ENCODE data around the gene HOXB8. TPM values are rescaled to one million over a fixed set of nuclear protein-coding genes. Genes with fewer than 3 reads are reported as not detected.

Gene HOXB8
- 10 to 100 TPM; 38.8 to 40.6 (median 39.7) TPM for polyA plus RNA-seq (ENCODE audit: insufficient read length in 3 of 3)

- DNase-seq (ENCODE audit: low read depth in 3 of 3, low spot score in 2 of 3) = peak in 1 of 3 donors; percentile 67
Measured at GRCh38 chr17:48615047-48615962, at the start of gene HOXB8. Gene HOXB8 (minus strand): TSS chr17:48615292. CDS start chr17:48614704, 588 bp downstream.

DNA sequence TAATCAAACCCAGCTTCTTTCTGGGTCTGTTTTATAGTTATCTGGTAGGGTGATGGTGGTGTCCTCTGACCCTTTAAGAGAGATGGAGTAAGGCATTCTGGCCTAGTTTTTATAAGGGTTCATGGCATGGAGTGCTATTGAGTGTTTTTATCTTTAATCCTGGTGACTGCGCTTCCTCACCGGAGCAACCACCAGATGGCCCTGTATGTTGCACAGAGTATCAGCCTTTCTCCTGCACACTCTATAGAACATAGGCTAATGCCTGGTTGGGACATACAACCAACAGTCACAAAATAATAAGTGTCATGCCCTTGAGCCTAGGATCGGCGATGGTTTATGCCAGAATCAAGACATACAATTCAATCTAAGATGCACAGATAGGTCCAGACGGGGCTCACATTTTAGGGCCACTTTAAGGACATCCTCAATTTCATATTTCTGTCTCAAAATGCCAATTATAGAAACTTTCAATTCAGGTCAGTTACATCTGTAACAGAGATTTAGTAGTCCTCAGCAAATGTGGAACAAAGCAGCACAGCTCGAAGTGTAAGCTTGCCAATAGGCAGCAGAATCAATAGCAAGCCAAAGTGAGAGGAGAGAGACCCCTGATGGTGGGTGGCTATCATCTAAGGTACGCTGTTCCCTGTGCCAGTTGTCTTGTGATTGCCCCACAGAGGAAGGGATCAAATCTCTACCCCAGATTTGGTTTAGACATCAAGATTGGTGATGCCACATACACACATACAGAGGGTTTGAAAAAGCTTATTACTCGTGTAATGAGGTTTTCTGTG is 48.2 kb upstream of the HOXB8 start:
- DNase-seq (ENCODE audit: low read depth in 3 of 3, low spot score in 2 of 3) = no peak

GRCh38 chr17:48655913-48656312 is 40.8 kb upstream of the HOXB8 start:
- DNase-seq (ENCODE audit: low read depth in 3 of 3, low spot score in 2 of 3) = no peak

- DNase-seq (ENCODE audit: low read depth in 3 of 3, low spot score in 2 of 3) = no peak
Measured at GRCh38 chr17:48649741-48650140, 34.6 kb upstream of the HOXB8 start.

GRCh38 chr17:48647963-48648245 is 32.8 kb upstream of the HOXB8 start:
- DNase-seq (ENCODE audit: low read depth in 3 of 3, low spot score in 2 of 3) = no peak

DNA sequence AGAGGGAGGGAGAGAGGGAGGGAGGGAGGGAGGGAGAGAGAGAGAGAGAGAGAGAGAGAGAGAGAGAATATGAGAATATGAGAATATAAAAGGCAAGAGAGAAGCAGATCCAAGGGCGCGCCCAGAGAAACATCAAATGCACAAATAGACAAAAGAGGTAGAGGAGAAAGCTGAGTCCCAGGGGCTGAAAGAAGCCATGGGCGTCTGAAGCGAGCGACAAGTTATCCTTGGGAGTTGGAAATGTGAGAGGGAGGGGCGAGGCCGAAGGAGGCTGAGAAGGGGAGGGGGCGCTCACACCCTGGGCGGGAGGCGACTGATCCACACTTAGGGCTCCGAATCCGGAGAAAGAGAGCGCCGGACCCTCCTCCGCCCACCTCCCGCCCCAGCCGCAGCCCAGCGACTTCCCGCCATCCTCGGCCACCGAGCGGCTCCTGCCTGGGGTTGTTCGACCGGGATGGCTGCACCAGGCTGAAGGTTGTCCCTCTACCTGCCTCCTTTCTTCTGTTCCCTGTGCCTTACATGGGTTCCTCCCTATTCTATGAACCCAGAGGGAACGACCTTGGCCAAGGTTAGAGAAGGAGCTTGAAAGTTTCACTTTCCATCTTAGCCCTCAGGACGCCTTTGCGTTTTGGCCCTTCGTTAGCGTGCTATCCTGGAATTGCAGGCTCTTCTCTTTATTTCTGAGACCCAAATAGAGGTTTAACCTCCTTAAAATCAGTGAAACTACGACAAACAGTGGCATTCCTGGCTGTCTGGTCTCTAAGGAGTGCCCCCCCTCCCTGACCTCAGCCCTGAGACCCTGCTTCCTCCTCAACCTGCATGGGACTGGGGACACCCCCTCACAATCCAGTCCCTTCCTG is 32.2 kb upstream of the HOXB8 start:
- DNase-seq (ENCODE audit: low read depth in 3 of 3, low spot score in 2 of 3) = no peak

DNA sequence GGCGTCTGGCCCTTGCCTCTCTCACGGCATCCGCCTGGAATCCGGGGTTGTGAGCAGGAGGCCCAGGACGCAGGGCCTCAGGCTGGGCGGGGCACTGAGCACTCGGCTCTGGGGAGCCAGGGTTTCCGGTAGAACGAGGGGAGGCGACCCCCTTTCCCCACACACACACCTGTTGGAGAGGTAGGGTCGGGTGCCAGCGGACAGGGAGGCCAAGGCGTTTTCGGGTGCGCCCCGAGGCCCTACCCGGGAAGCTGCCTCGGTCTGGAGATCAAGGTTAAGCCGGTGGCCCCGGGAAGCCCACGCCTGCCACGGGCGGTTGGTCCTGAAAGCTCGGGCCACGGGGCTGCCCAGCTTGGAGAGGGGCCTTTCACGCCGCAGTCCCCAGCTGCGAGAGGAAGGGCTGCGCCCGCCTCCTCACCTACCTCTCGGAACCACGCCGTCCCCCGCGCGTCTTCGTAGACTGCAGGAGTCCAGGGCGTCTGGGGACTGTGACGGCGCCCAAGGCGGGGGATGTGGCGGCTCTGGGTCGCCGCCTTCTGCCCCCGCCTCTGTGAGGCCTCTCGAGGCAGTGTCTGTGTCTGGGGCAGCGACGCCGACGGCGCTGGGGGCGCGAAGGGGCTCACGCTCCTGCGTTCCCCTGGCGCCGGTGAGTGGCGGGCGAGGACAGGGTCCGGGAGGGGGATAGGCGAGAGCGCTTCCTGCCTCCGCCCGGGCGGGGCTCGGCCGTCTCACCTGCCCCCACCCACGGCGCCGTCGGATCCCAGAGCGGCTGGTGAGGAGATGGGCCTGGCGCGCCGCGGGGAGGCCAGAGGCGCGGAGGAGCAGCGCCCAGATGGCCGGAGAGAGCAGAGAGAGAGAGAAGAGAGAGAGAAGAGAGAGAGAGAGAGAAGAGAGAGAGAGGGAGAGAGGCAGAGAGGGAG is 31.4 kb upstream of the HOXB8 start:
- peak in 1 of 3 donors; percentile 49 for DNase-seq (ENCODE audit: low read depth in 3 of 3, low spot score in 2 of 3)

DNA sequence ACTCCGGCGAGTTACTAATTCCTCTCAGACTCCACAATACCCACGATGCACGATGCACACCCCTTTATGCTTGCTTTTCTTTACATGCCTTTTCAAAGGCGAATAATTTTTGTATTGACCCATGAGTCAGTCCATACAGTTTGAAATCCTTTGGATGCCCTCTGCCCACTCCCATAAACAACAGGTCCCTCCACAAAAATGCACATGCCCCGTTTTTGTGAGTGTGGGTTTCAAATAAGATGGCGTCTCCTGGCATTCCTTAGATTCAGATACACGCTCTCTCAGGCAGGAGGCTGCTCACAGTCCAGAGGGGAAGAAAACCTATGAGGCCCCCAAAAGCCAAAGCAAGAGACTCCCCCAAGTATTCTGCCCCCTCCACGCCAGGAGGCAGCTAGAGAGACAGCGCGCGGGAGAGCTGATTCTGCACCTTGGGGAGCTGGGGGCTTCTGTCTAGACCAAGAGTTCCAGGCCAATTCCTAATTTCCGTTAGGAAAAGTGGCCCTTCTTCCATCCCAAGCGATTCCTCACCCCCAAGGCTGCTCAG is 30.6 kb upstream of the HOXB8 start:
- DNase-seq (ENCODE audit: low read depth in 3 of 3, low spot score in 2 of 3) = no peak

DNA sequence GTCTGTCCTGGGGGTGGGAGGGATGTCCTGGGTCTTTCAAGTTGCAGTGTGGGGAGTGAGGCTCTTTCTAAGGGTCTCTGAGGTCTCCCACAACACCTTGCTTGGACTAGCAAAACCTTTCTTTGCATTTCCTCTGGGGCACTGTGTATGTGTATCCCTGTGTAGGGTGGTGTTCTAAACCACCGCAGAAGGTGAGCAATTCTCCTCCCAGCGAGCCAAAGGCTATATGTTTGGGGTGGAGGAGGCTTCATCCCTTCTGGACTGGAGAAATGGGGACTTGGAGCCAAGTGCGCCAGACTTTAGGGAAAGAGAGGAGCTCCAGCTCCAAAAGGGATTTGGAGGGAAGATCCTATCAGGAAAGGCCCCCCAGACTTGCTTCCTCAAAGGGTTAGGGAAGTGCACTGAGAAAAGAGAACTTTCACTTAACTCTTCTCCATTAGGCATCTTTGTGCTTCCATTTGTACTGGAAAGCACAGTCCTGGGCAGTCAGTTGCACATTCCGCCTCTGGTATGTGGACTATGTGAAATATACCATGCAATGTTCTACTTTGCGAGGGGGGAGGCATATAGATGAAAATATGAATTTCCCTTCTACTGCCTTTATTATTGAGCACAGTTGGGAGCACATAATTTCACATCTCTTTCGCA is 29.9 kb upstream of the HOXB8 start:
- no peak for DNase-seq (ENCODE audit: low read depth in 3 of 3, low spot score in 2 of 3)

DNA sequence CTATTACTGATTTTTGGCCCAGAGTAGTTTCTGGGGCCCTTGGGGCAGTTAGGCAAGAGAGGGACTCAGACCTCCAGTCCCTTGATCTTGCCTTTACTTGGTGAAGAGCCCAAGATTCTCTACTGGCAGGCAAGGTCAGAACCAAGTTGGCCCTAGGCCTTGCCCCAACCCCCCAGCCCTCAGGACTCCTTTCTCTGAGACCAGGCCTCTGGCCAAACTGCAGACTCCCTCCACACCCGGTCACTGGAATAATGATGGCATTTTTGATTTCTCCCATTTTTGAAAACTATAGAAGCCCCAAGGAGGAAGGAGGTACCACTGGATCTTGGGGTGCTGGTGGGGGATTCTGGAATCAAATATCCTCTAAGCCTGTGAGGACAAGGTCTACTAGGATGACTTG is 29.1 kb upstream of the HOXB8 start:
- no peak for DNase-seq (ENCODE audit: low read depth in 3 of 3, low spot score in 2 of 3)

DNA sequence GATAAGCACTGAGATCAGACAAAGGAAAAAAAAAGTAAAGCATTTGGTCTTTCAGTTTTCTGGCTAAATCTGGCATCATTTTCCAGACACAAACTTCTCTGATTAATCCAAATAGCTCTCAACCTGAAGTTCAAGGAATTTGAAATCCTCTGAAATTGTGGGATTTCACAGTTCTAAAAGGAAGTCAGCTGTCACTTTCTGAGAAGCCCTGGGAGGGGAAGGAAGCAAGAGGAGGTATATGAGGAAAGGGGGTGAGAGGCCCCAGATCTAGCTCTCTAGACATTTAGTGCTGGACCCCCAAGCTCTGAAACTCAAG is 28.6 kb upstream of the HOXB8 start:
- no peak for DNase-seq (ENCODE audit: low read depth in 3 of 3, low spot score in 2 of 3)

- DNase-seq (ENCODE audit: low read depth in 3 of 3, low spot score in 2 of 3) = no peak
Measured at GRCh38 chr17:48642843-48643696, 28.0 kb upstream of the HOXB8 start.

DNA sequence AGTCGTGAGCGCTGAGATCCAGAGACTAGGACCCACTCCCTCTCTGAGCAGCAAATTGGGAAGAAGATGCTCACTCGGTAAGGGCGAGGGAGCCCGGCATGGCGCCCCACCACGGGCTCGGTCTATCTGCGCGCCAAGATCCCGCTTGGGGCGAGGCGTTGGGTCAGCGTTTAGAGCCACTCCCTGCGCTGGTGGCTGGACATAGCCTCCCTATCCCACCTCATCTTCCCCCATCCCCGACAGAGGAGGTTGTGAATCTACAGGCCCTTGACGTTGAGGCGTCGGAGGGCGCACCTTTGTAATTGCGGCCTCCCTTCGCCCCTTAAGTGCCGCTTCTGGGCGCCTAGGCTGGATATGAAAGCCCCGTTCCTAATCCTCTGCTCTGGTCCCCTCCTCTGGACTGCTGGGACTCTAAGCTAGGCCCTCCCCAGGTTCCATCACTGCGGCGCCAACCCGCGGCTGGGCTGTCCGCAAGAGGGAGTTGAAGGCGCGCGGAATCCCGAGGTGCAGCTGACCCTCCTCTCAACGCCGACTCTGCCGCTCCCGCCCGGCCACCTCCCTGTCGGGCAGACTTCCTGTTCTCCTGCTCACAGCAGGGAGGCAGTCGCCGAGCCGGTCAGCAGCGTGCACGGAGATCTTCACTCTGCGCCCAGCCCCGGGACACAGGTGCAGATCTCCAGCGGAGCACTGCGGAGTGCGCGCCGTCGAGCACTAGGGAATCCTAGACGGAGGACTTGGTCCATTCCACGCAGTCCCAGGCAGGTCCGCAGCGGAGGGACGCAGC is 27.2 kb upstream of the HOXB8 start:
- no peak for DNase-seq (ENCODE audit: low read depth in 3 of 3, low spot score in 2 of 3)

GRCh38 chr17:48641541-48642058 is 26.5 kb upstream of the HOXB8 start:
- no peak for DNase-seq (ENCODE audit: low read depth in 3 of 3, low spot score in 2 of 3)

DNA sequence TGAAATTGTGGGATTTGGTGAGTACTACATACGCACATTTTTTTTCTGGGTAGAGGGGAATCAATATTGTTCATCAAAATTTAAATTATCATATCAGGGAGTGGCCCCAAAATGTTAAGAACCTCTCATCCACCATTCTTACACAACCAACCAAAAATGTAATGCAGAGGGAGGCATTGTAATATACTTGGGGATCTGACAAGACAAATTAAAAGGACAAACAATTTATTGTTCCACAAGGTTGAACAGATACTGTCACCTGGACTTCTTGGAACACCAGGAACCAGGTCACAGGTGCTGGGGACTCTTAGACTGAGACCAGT is 25.7 kb upstream of the HOXB8 start:
- DNase-seq (ENCODE audit: low read depth in 3 of 3, low spot score in 2 of 3) = no peak

GRCh38 chr17:48639982-48640857 is 25.1 kb upstream of the HOXB8 start:
- no peak for DNase-seq (ENCODE audit: low read depth in 3 of 3, low spot score in 2 of 3)

DNA sequence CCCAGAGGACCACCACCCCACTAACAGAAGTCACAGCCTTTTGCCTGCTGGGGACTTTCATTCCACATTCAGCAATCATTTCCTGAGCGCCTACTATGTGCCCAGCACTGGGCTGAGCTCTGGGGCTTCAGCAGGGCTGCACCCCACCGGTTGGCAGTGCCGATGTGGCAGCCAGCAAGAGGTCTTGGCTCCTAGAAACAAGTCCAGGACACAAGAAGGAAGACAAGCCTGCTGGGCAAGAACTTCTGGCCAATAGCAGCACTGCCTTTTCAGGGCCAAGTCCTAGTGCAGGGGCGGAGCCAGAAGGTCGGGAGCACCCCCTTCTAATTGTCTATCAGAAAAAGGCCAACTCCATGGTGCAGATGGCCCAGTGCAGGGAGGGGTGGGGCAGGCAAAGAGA is 24.0 kb upstream of the HOXB8 start:
- DNase-seq (ENCODE audit: low read depth in 3 of 3, low spot score in 2 of 3) = no peak

Measured in right renal cortex interstitium (tissue), 3 donors.